HepG2 (cell line): ENCODE measurements around the gene ANKRD6. TPM values are rescaled to one million over a fixed set of nuclear protein-coding genes. Genes with fewer than 3 reads are reported as not detected.

ENCODE experiments used
- CHD2 ChIP-seq: IDR thresholded peaks from 2 replicates; pipeline ENCODE4 v1.6.1; 2011; ENCODE audit warnings: low read depth, low read length, improper control_type of control experiment
- HIVEP1 ChIP-seq: sonication (generic); formaldehyde crosslinking; IDR thresholded peaks from 2 replicates; pipeline ENCODE4 v1.4.0; 2020; ENCODE audit warnings: mild to moderate bottlenecking, missing genetic modification reagents
- POLR2AphosphoS2 ChIP-seq: IDR thresholded peaks from 2 replicates; pipeline ENCODE4 v1.6.1; 2011; ENCODE audit warnings: low read depth, low read length, improper control_type of control experiment
- ZNF24 ChIP-seq: fragments of 450-650 bp; IDR thresholded peaks from 2 replicates; pipeline ENCODE4 v1.6.1; 2017; ENCODE audit warnings: antibody characterized with exemption, mild to moderate bottlenecking
- ZNF276 ChIP-seq: sonication (generic); formaldehyde crosslinking; IDR thresholded peaks from 2 replicates; pipeline ENCODE4 v1.4.0; 2020; ENCODE audit warnings: mild to moderate bottlenecking, low read depth, missing genetic modification reagents
- ZNF547 ChIP-seq: sonication (generic); formaldehyde crosslinking; IDR thresholded peaks from 2 replicates; pipeline ENCODE4 v1.5.1; 2020; ENCODE audit warnings: mild to moderate bottlenecking, missing genetic modification reagents
- ZSCAN20 ChIP-seq: sonication (generic); formaldehyde crosslinking; IDR thresholded peaks from 2 replicates; pipeline ENCODE4 v1.4.0; 2020; ENCODE audit warnings: missing genetic modification reagents, mild to moderate bottlenecking, borderline replicate concordance
- ZSCAN29 ChIP-seq: sonication (generic); formaldehyde crosslinking; conservative IDR thresholded peaks from 2 replicates; pipeline ENCODE4 v1.4.0; 2020; ENCODE audit warnings: mild to moderate bottlenecking, missing genetic modification reagents
- polyA plus RNA-seq, 8 experiments: library from polyadenylated mRNA; depleted of rRNA in 3 of 8; stranded (reverse) in 7 of 8; unstranded in 1 of 8; fragments of >200 nt; fragmentation: Illumina TruSeq in 4 of 8; extraction: Trizol in 4 of 8; gene quantifications; 2 replicates each; pipeline versions ENCODE4 v1.2.1 to v1.2.3, GENCODE V29; 2011 to 2016; ENCODE audit warnings: low read depth in 4 of 8, missing spikeins in 1 of 8, mixed read lengths in 1 of 8; ENCODE audit not compliant: insufficient read depth in 1 of 8
- total RNA-seq, 5 experiments: library from RNA; depleted of rRNA; stranded (reverse); fragments of >200 nt; fragmentation: Illumina TruSeq; extraction: Trizol; gene quantifications; 2 replicates each; pipeline ENCODE4 v1.2.3, GENCODE V29; 2016; ENCODE audit warnings: low read depth in 1 of 5
- TF ChIP-seq, protein P1 (sequence below): sonication (generic); formaldehyde crosslinking; IDR thresholded peaks from 2 replicates; pipeline ENCODE4 v1.4.0; 2020; ENCODE audit warnings: mild to moderate bottlenecking, missing genetic modification reagents, borderline replicate concordance

ANKRD6 gene
- total and polyA plus RNA-seq, 2 of the 13 experiments (the other 11 are each of a cell fraction or from before 2014, with no cell fraction given) = 0.18 to 0.36 TPM

GRCh38 chr6:89542866-89543265 lies 109.9 kb downstream of the ANKRD6 start (continued):
- TF ChIP-seq, protein P1, sequence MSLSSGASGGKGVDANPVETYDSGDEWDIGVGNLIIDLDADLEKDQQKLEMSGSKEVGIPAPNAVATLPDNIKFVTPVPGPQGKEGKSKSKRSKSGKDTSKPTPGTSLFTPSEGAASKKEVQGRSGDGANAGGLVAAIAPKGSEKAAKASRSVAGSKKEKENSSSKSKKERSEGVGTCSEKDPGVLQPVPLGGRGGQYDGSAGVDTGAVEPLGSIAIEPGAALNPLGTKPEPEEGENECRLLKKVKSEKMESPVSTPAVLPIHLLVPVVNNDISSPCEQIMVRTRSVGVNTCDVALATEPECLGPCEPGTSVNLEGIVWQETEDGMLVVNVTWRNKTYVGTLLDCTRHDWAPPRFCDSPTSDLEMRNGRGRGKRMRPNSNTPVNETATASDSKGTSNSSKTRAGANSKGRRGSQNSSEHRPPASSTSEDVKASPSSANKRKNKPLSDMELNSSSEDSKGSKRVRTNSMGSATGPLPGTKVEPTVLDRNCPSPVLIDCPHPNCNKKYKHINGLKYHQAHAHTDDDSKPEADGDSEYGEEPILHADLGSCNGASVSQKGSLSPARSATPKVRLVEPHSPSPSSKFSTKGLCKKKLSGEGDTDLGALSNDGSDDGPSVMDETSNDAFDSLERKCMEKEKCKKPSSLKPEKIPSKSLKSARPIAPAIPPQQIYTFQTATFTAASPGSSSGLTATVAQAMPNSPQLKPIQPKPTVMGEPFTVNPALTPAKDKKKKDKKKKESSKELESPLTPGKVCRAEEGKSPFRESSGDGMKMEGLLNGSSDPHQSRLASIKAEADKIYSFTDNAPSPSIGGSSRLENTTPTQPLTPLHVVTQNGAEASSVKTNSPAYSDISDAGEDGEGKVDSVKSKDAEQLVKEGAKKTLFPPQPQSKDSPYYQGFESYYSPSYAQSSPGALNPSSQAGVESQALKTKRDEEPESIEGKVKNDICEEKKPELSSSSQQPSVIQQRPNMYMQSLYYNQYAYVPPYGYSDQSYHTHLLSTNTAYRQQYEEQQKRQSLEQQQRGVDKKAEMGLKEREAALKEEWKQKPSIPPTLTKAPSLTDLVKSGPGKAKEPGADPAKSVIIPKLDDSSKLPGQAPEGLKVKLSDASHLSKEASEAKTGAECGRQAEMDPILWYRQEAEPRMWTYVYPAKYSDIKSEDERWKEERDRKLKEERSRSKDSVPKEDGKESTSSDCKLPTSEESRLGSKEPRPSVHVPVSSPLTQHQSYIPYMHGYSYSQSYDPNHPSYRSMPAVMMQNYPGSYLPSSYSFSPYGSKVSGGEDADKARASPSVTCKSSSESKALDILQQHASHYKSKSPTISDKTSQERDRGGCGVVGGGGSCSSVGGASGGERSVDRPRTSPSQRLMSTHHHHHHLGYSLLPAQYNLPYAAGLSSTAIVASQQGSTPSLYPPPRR (CRISPR knock-in tag) = no peak
- no peak for TF ChIP-seq POLR2AphosphoS2
- no peak for TF ChIP-seq ZNF24
- TF ChIP-seq CHD2 = no peak
- no peak for TF ChIP-seq ZNF547 (CRISPR knock-in tag)
- TF ChIP-seq ZSCAN20 (CRISPR knock-in tag) = no peak
- TF ChIP-seq ZNF276 = no peak
- TF ChIP-seq ZSCAN29 (CRISPR knock-in tag) = no peak
- no peak for TF ChIP-seq HIVEP1
